ENCODE data around the gene PIK3R2. TPM values are rescaled to one million over a fixed set of nuclear protein-coding genes. Genes with fewer than 3 reads are reported as not detected.

PIK3R2 gene
- polyA plus RNA-seq, 1 donor (not counting 4 experiments of a cell fraction or from before 2014, with no cell fraction given), result 13.9 TPM

DNA sequence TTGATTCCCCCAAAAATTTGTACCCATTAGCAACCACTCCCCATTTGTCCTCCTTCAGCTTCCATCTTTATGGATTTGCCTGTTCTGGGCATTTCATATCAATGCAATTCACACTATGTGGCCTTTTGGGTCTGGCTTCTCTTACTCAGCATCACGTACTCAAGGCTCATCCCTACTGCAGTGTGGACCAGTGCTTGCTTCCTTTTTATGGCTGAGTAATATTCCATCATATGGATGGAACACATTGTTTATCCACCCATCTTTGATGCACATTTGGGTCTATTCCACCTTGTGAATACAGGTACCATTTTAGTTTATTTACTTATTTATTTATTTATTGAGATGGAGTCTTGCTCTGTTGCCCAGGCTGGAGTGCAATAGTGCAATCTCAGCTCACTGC is 12.5 kb upstream of the PIK3R2 start:
- FAIRE-seq (no peak), DNase-seq (ENCODE audit: low read depth, low spot score) (no peak)
- dilution Hi-C loops (cut with MboI; ENCODE audit: extremely low pct_ligation_motif_present, low sequenced_read_pairs), result no loop called here
- no peak for TF ChIP-seq EZH2 (IDR thresholded peaks at IDR 0.05; ENCODE audit: low read length)
- TF ChIP-seq, protein P1, sequence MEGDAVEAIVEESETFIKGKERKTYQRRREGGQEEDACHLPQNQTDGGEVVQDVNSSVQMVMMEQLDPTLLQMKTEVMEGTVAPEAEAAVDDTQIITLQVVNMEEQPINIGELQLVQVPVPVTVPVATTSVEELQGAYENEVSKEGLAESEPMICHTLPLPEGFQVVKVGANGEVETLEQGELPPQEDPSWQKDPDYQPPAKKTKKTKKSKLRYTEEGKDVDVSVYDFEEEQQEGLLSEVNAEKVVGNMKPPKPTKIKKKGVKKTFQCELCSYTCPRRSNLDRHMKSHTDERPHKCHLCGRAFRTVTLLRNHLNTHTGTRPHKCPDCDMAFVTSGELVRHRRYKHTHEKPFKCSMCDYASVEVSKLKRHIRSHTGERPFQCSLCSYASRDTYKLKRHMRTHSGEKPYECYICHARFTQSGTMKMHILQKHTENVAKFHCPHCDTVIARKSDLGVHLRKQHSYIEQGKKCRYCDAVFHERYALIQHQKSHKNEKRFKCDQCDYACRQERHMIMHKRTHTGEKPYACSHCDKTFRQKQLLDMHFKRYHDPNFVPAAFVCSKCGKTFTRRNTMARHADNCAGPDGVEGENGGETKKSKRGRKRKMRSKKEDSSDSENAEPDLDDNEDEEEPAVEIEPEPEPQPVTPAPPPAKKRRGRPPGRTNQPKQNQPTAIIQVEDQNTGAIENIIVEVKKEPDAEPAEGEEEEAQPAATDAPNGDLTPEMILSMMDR (optimal IDR thresholded peaks at IDR 0.05 in 1 of 3, IDR thresholded peaks at IDR 0.05 in 1 of 3, conservative IDR thresholded peaks at IDR 0.05 in 1 of 3; ENCODE audit: extremely low read depth in 1 of 3, insufficient read depth in 2 of 3, low read length in 3 of 3), result no peak
- Histone ChIP-seq H3K9me3 (ENCODE audit: control insufficient read depth, low read depth, low read length) (no peaks in the 10 kb centered on the region), H3K9me1 (ENCODE audit: control insufficient read depth, extremely low read depth, insufficient read depth, low read length) (no peaks in the 10 kb centered on the region), H3K27me3 (ENCODE audit: control insufficient read depth, extremely low read depth, insufficient read depth, low read length) (no peaks in the 10 kb centered on the region), H4K20me1 (ENCODE audit: control insufficient read depth, extremely low read depth, insufficient read depth, low read length) (no peaks in the 10 kb centered on the region), H3K36me3 (ENCODE audit: control insufficient read depth in 2 of 2, extremely low read depth in 1 of 2, insufficient read depth in 2 of 2, low read length in 2 of 2) (peaks cover 0 to 15% of the 10 kb centered on the region in 2 experiments), H3K4me1 (ENCODE audit: control insufficient read depth, extremely low read depth, insufficient read depth, low read length) (peaks cover 7% of the 10 kb centered on the region), H3K79me2 (ENCODE audit: control insufficient read depth, insufficient read depth, low read length) (no peaks in the 10 kb centered on the region), H3K4me3 (ENCODE audit: control insufficient read depth in 2 of 3, extremely low read depth in 1 of 3, insufficient read depth in 2 of 3, low read depth in 1 of 3, low read length in 3 of 3) (no peak overlapping the region), H3K27ac (ENCODE audit: control insufficient read depth, insufficient read depth, low read length) (no peak overlapping the region), H3K4me2 (ENCODE audit: control insufficient read depth, extremely low read depth, insufficient read depth, low read depth, low read length) (no peak overlapping the region), H2AFZ (ENCODE audit: control insufficient read depth, low read length) (no peak overlapping the region), H3K9ac (ENCODE audit: control insufficient read depth, extremely low read depth, insufficient read depth, low read length) (no peak overlapping the region)

DNA sequence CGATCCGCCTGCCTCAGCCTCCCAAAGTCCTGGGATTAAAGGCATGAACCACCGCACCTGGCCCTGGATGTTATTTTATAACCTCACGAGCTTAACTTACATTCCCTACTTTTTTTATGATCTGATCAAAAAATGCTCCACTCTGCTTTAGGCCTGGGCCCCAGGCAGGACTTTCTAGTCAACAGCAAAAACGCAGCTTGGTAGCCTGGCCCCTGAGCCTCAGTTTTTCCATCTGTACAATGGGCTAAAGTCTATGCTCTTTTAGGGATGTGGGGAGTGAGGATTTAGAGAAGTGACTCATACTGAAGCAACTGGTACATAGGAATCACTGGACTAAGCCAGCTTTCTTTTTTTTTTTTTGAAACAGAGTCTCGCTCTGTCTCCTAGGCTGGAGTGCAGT is 11.9 kb upstream of the PIK3R2 start:
- Histone ChIP-seq H3K9me3 (ENCODE audit: control insufficient read depth, low read depth, low read length) (no peaks in the 10 kb centered on the region), H3K36me3 (ENCODE audit: control insufficient read depth in 2 of 2, extremely low read depth in 1 of 2, insufficient read depth in 2 of 2, low read length in 2 of 2) (peaks cover 0 to 15% of the 10 kb centered on the region in 2 experiments), H3K27ac (ENCODE audit: control insufficient read depth, insufficient read depth, low read length) (no peak overlapping the region), H3K9me1 (ENCODE audit: control insufficient read depth, extremely low read depth, insufficient read depth, low read length) (no peaks in the 10 kb centered on the region), H3K9ac (ENCODE audit: control insufficient read depth, extremely low read depth, insufficient read depth, low read length) (no peak overlapping the region), H3K4me3 (ENCODE audit: control insufficient read depth in 2 of 3, extremely low read depth in 1 of 3, insufficient read depth in 2 of 3, low read depth in 1 of 3, low read length in 3 of 3) (no peak overlapping the region), H3K79me2 (ENCODE audit: control insufficient read depth, insufficient read depth, low read length) (no peaks in the 10 kb centered on the region), H3K4me2 (ENCODE audit: control insufficient read depth, extremely low read depth, insufficient read depth, low read depth, low read length) (no peak overlapping the region), H4K20me1 (ENCODE audit: control insufficient read depth, extremely low read depth, insufficient read depth, low read length) (no peaks in the 10 kb centered on the region), H2AFZ (ENCODE audit: control insufficient read depth, low read length) (no peak overlapping the region), H3K4me1 (ENCODE audit: control insufficient read depth, extremely low read depth, insufficient read depth, low read length) (peaks cover 7% of the 10 kb centered on the region), H3K27me3 (ENCODE audit: control insufficient read depth, extremely low read depth, insufficient read depth, low read length) (no peaks in the 10 kb centered on the region)
- DNase-seq (ENCODE audit: low read depth, low spot score) (no peak), FAIRE-seq (no peak)
- dilution Hi-C loops (cut with MboI; ENCODE audit: extremely low pct_ligation_motif_present, low sequenced_read_pairs), result no loop called here
- TF ChIP-seq EZH2 (IDR thresholded peaks at IDR 0.05; ENCODE audit: low read length), result no peak
- TF ChIP-seq, protein P1 (optimal IDR thresholded peaks at IDR 0.05 in 1 of 3, IDR thresholded peaks at IDR 0.05 in 1 of 3, conservative IDR thresholded peaks at IDR 0.05 in 1 of 3; ENCODE audit: extremely low read depth in 1 of 3, insufficient read depth in 2 of 3, low read length in 3 of 3), result no peak

Measured in keratinocyte (primary cell).